Measurements from ENCODE around the gene CCDC127. TPM values are rescaled to one million over a fixed set of nuclear protein-coding genes. Genes with fewer than 3 reads are reported as not detected.

The CCDC127 gene
- total and polyA plus RNA-seq, 2 donors (not counting 3 experiments of a cell fraction or from before 2014, with no cell fraction given), result 3.4 to 6.3 TPM

GRCh38 chr5:189976-190365 lies 28.0 kb downstream of the CCDC127 start:
- no peak for FAIRE-seq
- peaks cover 3 to 8% of the 10 kb centered on the region in 2 experiments for H3K27me3 ChIP-seq (ENCODE audit: control insufficient read depth in 2 of 2, insufficient read depth in 2 of 2, low read length in 2 of 2)
- dilution Hi-C loops (cut with MboI; ENCODE audit: extremely low pct_ligation_motif_present, low sequenced_read_pairs), result no loop called here
- no peak overlapping the region for H3K9ac ChIP-seq (replicated peaks; ENCODE audit: extremely low read depth, insufficient read depth, low read length)
- ChIA-PET POLR2A (no interaction called here), CTCF (interaction anchor here (1.2 kb wide), 1 partner anchor 17 kb away, joined by 3 read pairs; no protein-coding TSS in a partner anchor)
- no peak for TF ChIP-seq GATA2 (IDR thresholded peaks at IDR 0.05; ENCODE audit: insufficient read depth, insufficient read length, low read depth, low read length)
- no peak for TF ChIP-seq FOS (IDR thresholded peaks at IDR 0.05; ENCODE audit: borderline replicate concordance, insufficient read depth, low read length)
- TF ChIP-seq EZH2 (IDR thresholded peaks at IDR 0.05; ENCODE audit: borderline replicate concordance, low read depth, low read length, severe bottlenecking), result no peak
- no peak for TF ChIP-seq CTCF (IDR thresholded peaks at IDR 0.05; ENCODE audit: extremely low read depth in 1 of 2, insufficient read depth in 1 of 2, low read depth in 1 of 2, low read length in 2 of 2)
- no peak for TF ChIP-seq POLR2A (IDR thresholded peaks at IDR 0.05; ENCODE audit: low read depth, low read length)
- TF ChIP-seq JUN (IDR thresholded peaks at IDR 0.05; ENCODE audit: borderline replicate concordance, insufficient read depth, insufficient read length, low read depth), result no peak
- TF ChIP-seq POLR2AphosphoS5 (IDR thresholded peaks at IDR 0.05; ENCODE audit: insufficient read depth, low read depth, low read length), result no peak
- TF ChIP-seq, protein P1, sequence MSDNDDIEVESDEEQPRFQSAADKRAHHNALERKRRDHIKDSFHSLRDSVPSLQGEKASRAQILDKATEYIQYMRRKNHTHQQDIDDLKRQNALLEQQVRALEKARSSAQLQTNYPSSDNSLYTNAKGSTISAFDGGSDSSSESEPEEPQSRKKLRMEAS (IDR thresholded peaks at IDR 0.05; ENCODE audit: insufficient read depth, insufficient read length), result no peak
- no peaks in the 10 kb centered on the region for H3K36me3 ChIP-seq (ENCODE audit: control insufficient read depth in 2 of 2, extremely low read depth in 1 of 2, insufficient read depth in 2 of 2, low read length in 2 of 2)
- no peaks in the 10 kb centered on the region for H3K79me2 ChIP-seq (ENCODE audit: control insufficient read depth, insufficient read depth, low read length)
- H3K9me1 ChIP-seq (replicated peaks; ENCODE audit: control insufficient read depth, extremely low read depth, insufficient read depth, low read length), result no peaks in the 10 kb centered on the region
- intact Hi-C loops (cut with micrococcal nuclease), result loop anchor here (2.0 to 5.0 kb wide), 2 partner anchors 132 to 241 kb away; partner anchors contain the start of gene AHRR
- H3K4me1 ChIP-seq (ENCODE audit: control insufficient read depth, extremely low read depth, insufficient read depth, low read length), result no peaks in the 10 kb centered on the region
- no peaks in the 10 kb centered on the region for H4K20me1 ChIP-seq (replicated peaks; ENCODE audit: control insufficient read depth, extremely low read depth, insufficient read depth, low read length)
- no TSS peak for BruUV-seq (replicated peaks)
- H3K4me3 ChIP-seq (replicated peaks in 1 of 3; ENCODE audit: insufficient read depth in 1 of 3, low read depth in 1 of 3, low read length in 3 of 3), result no peak overlapping the region
- no peak overlapping the region for H3K4me2 ChIP-seq (ENCODE audit: insufficient read depth, low read length)
- no peak for DNase-seq (ENCODE audit: low read depth, low spot score)
- H3K27ac ChIP-seq (ENCODE audit: insufficient read depth, low read depth, low read length), result no peak overlapping the region
- no peaks in the 10 kb centered on the region for H3K9me3 ChIP-seq (replicated peaks; ENCODE audit: control insufficient read depth, insufficient read depth, low read length)
- no peak overlapping the region for H2AFZ ChIP-seq (ENCODE audit: low read depth, low read length)

Data from endothelial cell of umbilical vein (primary cell).